HepG2 (cell line): ENCODE data around the gene SLC35B4. TPM values are rescaled to one million over a fixed set of nuclear protein-coding genes. Genes with fewer than 3 reads are reported as not detected.

ENCODE experiments used
- EED ChIP-seq: sonication (generic); formaldehyde crosslinking; IDR thresholded peaks from 2 replicates; pipeline ENCODE4 v1.5.0; 2020; ENCODE audit warnings: mild to moderate bottlenecking, missing genetic modification reagents
- GPN1 ChIP-seq: sonication (generic); formaldehyde crosslinking; IDR thresholded peaks from 2 replicates; pipeline ENCODE4 v1.5.1; 2020; ENCODE audit warnings: missing genetic modification reagents, borderline replicate concordance
- JUND ChIP-seq: sonication (generic); formaldehyde crosslinking; IDR thresholded peaks from 2 replicates; pipeline ENCODE4 v1.8.0; 2022; ENCODE audit warnings: mild to moderate bottlenecking, missing genetic modification reagents
- KLF13 ChIP-seq: sonication (generic); formaldehyde crosslinking; IDR thresholded peaks from 2 replicates; pipeline ENCODE4 v1.4.0; 2020; ENCODE audit warnings: mild to moderate bottlenecking, missing genetic modification reagents
- MTERF4 ChIP-seq: sonication (generic); formaldehyde crosslinking; IDR thresholded peaks from 2 replicates; pipeline ENCODE4 v1.8.0; 2023; ENCODE audit warnings: mild to moderate bottlenecking, missing genetic modification reagents
- NRL ChIP-seq: sonication (generic); formaldehyde crosslinking; IDR thresholded peaks from 2 replicates; pipeline ENCODE4 v1.5.0; 2020; ENCODE audit warnings: missing genetic modification reagents, mild to moderate bottlenecking, moderate library complexity, borderline replicate concordance
- POGK ChIP-seq: sonication (generic); formaldehyde crosslinking; conservative IDR thresholded peaks from 2 replicates; pipeline ENCODE4 v1.8.0; 2022; ENCODE audit warnings: mild to moderate bottlenecking, moderate library complexity, missing genetic modification reagents
- RELA ChIP-seq: sonication (generic); formaldehyde crosslinking; IDR thresholded peaks from 2 replicates; pipeline ENCODE4 v1.4.0; 2020; ENCODE audit warnings: missing genetic modification reagents
- SKI ChIP-seq: fragments of 450-650 bp; IDR thresholded peaks from one replicate; pipeline ENCODE4 v1.6.1; 2018; ENCODE audit warnings: mild to moderate bottlenecking; ENCODE audit not compliant: partially characterized antibody
- TMF1 ChIP-seq: sonication (generic); formaldehyde crosslinking; IDR thresholded peaks from 2 replicates; pipeline ENCODE4 v1.8.1; 2022; ENCODE audit warnings: low read depth, missing genetic modification reagents
- TOPORS ChIP-seq: sonication (generic); formaldehyde crosslinking; IDR thresholded peaks from 2 replicates; pipeline ENCODE4 v1.8.0; 2023; ENCODE audit warnings: mild to moderate bottlenecking, missing genetic modification reagents
- ZBED4 ChIP-seq: sonication (generic); formaldehyde crosslinking; IDR thresholded peaks from 2 replicates; pipeline ENCODE4 v1.4.0; 2020; ENCODE audit warnings: missing genetic modification reagents, borderline replicate concordance
- ZEB1 ChIP-seq: IDR thresholded peaks from 2 replicates; pipeline ENCODE4 v1.6.1; 2012; ENCODE audit warnings: mild to moderate bottlenecking, low read depth, inconsistent platforms; ENCODE audit not compliant: insufficient replicate concordance
- ZNF354B ChIP-seq: sonication (generic); formaldehyde crosslinking; IDR thresholded peaks from 2 replicates; pipeline ENCODE4 v1.8.0; 2022; ENCODE audit warnings: mild to moderate bottlenecking, missing genetic modification reagents
- ZNF362 ChIP-seq: sonication (generic); formaldehyde crosslinking; IDR thresholded peaks from 2 replicates; pipeline ENCODE4 v1.4.0; 2020; ENCODE audit warnings: missing genetic modification reagents, mild to moderate bottlenecking, borderline replicate concordance
- ZNF367 ChIP-seq: sonication (generic); formaldehyde crosslinking; IDR thresholded peaks from 2 replicates; pipeline ENCODE4 v1.4.0; 2020; ENCODE audit warnings: missing genetic modification reagents, borderline replicate concordance
- ZNF614 ChIP-seq: IDR thresholded peaks from 2 replicates; pipeline ENCODE4 v1.6.1; 2018; ENCODE audit warnings: missing biosample characterization, missing genetic modification reagents, inconsistent platforms, borderline replicate concordance
- ZNF687 ChIP-seq: sonication (generic); formaldehyde crosslinking; IDR thresholded peaks from 2 replicates; pipeline ENCODE4 v1.5.1; 2020; ENCODE audit warnings: mild to moderate bottlenecking, missing genetic modification reagents, moderate library complexity
- ZNF83 ChIP-seq: sonication (generic); formaldehyde crosslinking; IDR thresholded peaks from 2 replicates; pipeline ENCODE4 v1.4.0; 2020; ENCODE audit warnings: missing genetic modification reagents, mild to moderate bottlenecking, borderline replicate concordance
- polyA plus RNA-seq, 8 experiments: library from polyadenylated mRNA; depleted of rRNA in 3 of 8; stranded (reverse) in 7 of 8; unstranded in 1 of 8; fragments of >200 nt; fragmentation: Illumina TruSeq in 4 of 8; extraction: Trizol in 4 of 8; gene quantifications; 2 replicates each; pipeline versions ENCODE4 v1.2.1 to v1.2.3, GENCODE V29; 2011 to 2016; ENCODE audit warnings: low read depth in 4 of 8, missing spikeins in 1 of 8, mixed read lengths in 1 of 8; ENCODE audit not compliant: insufficient read depth in 1 of 8
- total RNA-seq, 5 experiments: library from RNA; depleted of rRNA; stranded (reverse); fragments of >200 nt; fragmentation: Illumina TruSeq; extraction: Trizol; gene quantifications; 2 replicates each; pipeline ENCODE4 v1.2.3, GENCODE V29; 2016; ENCODE audit warnings: low read depth in 1 of 5

The SLC35B4 gene
- total and polyA plus RNA-seq, 2 of the 13 experiments (the other 11 are each of a cell fraction or from before 2014, with no cell fraction given) = 17.1 to 17.8 TPM

- TF ChIP-seq ZBED4 (no peak), JUND (no peak), ZNF687 (CRISPR knock-in tag) (no peak), ZNF367 (no peak), SKI (no peak), EED (CRISPR knock-in tag) (no peak), POGK (CRISPR knock-in tag) (no peak), KLF13 (no peak), GPN1 (no peak), NRL (CRISPR knock-in tag) (no peak), ZNF83 (CRISPR knock-in tag) (no peak), TMF1 (CRISPR knock-in tag) (no peak), TOPORS (CRISPR knock-in tag) (no peak), ZEB1 (no peak), ZNF614 (CRISPR knock-in tag) (no peak), ZNF354B (CRISPR knock-in tag) (no peak), ZNF362 (CRISPR knock-in tag) (peak; percentile 42; the same call in 1 of the 2 replicates), MTERF4 (CRISPR knock-in tag) (no peak), RELA (CRISPR knock-in tag) (no peak)
Measured at GRCh38 chr7:134339475-134339874, 22.7 kb upstream of the SLC35B4 start (continued).
